Adrenal gland (tissue), 12 donors: ENCODE results near the gene ABCG2. TPM values are rescaled to one million over a fixed set of nuclear protein-coding genes. Genes with fewer than 3 reads are reported as not detected.

Experiments
- DNase-seq, 7 donors: peaks; one replicate each; pipeline ENCODE4 v3.0.0-alpha.2; 2019 to 2020
- H3K27ac ChIP-seq, 5 donors: fragments of 200-600 bp; sonication (generic) in 4 of 5; 1 replicate in 3 of 5; 2 replicates in 2 of 5; pipeline versions ENCODE4 v1.5.1 to v1.8.0; 2016 to 2020; ENCODE audit warnings: mild to moderate bottlenecking in 1 of 5
- H3K27me3 ChIP-seq: fragments of 200-600 bp; 2 replicates; pipeline ENCODE4 v1.8.0; 2021
- H3K36me3 ChIP-seq, 2 donors: fragments of 200-600 bp; replicated peaks in 1 of 2; 1 replicate in 1 of 2; 2 replicates in 1 of 2; pipeline versions ENCODE4 v1.5.1 to v1.8.0; 2018 to 2022
- H3K4me1 ChIP-seq, 2 donors: fragments of 200-600 bp; replicated peaks in 1 of 2; 1 replicate in 1 of 2; 2 replicates in 1 of 2; pipeline versions ENCODE4 v1.5.1 to v1.8.0; 2018 to 2021
- H3K4me3 ChIP-seq, 4 donors: fragments of 200-600 bp; sonication (generic) in 3 of 4; one replicate each; pipeline ENCODE4 v1.5.1; 2016 to 2018
- H3K9me3 ChIP-seq, 3 donors: fragments of 200-600 bp; sonication (generic) in 1 of 3; replicated peaks in 1 of 3; 1 replicate in 2 of 3; 2 replicates in 1 of 3; pipeline versions ENCODE4 v1.5.1 to v1.8.0; 2016 to 2021
- POLR2A ChIP-seq, 2 donors: fragments of 450-650 bp; IDR thresholded peaks; one replicate each; pipeline ENCODE4 v1.6.1; 2017; ENCODE audit warnings: antibody characterized with exemption in 2 of 2, mild to moderate bottlenecking in 2 of 2, moderate library complexity in 1 of 2
- WGBS, 4 donors: extraction: QIAGEN DNeasy Blood & Tissue Kit in 2 of 4; methylation state at CpG; one replicate each; pipeline versions ENCODE4 v1.1.5 to v1.1.7; 2013 to 2017; 5-methylcytosine and 5-hydroxymethylcytosine counted together
- intact Hi-C, 2 donors: fragments of 100-400 bp; cut with DNase I; formaldehyde crosslinking; loops; one replicate each; pipeline versions ENCODE4 v1.14.1 to v1.15.0; 2022 to 2023
- polyA plus RNA-seq, 3 donors: library from polyadenylated mRNA; stranded (reverse); fragments of 200-250 nt in 2 of 3; fragments of 350-450 nt in 1 of 3; fragmentation: Illumina TruSeq in 1 of 3; extraction: RNeasy Lipid Tissue Mini Kit (QIAGEN cat#74804) in 1 of 3; gene quantifications; one replicate each; pipeline ENCODE4 v1.2.3, GENCODE V29; 2013 to 2014
- total RNA-seq, 9 donors: library from RNA; depleted of rRNA in 4 of 9; stranded (reverse); fragments of >200 nt in 4 of 9; fragments of 120-200 nt in 1 of 9; fragmentation: NEBNext Ultra II Directional in 1 of 9; extraction: Animal tissue kit (Norgen Biotek cat#: 25700) in 1 of 9; gene quantifications; one replicate each; pipeline versions ENCODE4 v1.1.0 to v1.2.4, GENCODE V29; 2013 to 2023
- TF ChIP-seq, protein P1 (sequence below), 6 experiments: fragments of 450-650 bp in 4 of 6; fragments of 200-600 bp in 2 of 6; sonication (generic) in 1 of 6; IDR thresholded peaks; 1 replicate in 5 of 6; 2 replicates in 1 of 6; pipeline versions ENCODE4 v1.5.1 to v1.8.0; 2016 to 2021; ENCODE audit warnings: antibody characterized with exemption in 6 of 6, mild to moderate bottlenecking in 2 of 6, moderate library complexity in 1 of 6
- donor health status: healthy with polysubstance abuse.
- donor health status: Bipolar disorder and iron deficiency.
- donor health status: DM: yes; HTN: yes; CAD: no.
- donor health status: DM: no; HTN: no; CAD: no.
- donor health status: DM: no; HTN: no; CAD: no.
- donor health status: DM: yes; HTN: yes; CAD: no.

The ABCG2 gene
- total and polyA plus RNA-seq, 12 donors = 2.0 to 22.0 (median 6.4) TPM

GRCh38 chr4:88098993-88099752 is 59.3 kb downstream of the ABCG2 start:
- Histone ChIP-seq H3K36me3 (no peaks in the 10 kb centered on the region), H3K4me3 (no peak overlapping the region), H3K27me3 (no peaks in the 10 kb centered on the region), H3K4me1 (no peaks in the 10 kb centered on the region), H3K9me3 (no peaks in the 10 kb centered on the region), H3K27ac (no peak overlapping the region)
- no peak for DNase-seq
- 88 to 95% (median 91%) methylated on average over 4 of the region's 4 CpGs for WGBS, 4 donors
- intact Hi-C loops = no loop called here
- TF ChIP-seq, protein P1, sequence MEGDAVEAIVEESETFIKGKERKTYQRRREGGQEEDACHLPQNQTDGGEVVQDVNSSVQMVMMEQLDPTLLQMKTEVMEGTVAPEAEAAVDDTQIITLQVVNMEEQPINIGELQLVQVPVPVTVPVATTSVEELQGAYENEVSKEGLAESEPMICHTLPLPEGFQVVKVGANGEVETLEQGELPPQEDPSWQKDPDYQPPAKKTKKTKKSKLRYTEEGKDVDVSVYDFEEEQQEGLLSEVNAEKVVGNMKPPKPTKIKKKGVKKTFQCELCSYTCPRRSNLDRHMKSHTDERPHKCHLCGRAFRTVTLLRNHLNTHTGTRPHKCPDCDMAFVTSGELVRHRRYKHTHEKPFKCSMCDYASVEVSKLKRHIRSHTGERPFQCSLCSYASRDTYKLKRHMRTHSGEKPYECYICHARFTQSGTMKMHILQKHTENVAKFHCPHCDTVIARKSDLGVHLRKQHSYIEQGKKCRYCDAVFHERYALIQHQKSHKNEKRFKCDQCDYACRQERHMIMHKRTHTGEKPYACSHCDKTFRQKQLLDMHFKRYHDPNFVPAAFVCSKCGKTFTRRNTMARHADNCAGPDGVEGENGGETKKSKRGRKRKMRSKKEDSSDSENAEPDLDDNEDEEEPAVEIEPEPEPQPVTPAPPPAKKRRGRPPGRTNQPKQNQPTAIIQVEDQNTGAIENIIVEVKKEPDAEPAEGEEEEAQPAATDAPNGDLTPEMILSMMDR (IDR thresholded peaks at IDR 0.05) = no peak
- TF ChIP-seq POLR2A (IDR thresholded peaks at IDR 0.05) = no peak

GRCh38 chr4:88097781-88098180 is 60.7 kb downstream of the ABCG2 start:
- TF ChIP-seq, protein P1 (IDR thresholded peaks at IDR 0.05) = no peak
- no peak for TF ChIP-seq POLR2A (IDR thresholded peaks at IDR 0.05)
- intact Hi-C loops = no loop called here
- 80 to 90% (median 87%) methylated on average over 3 of the region's 3 CpGs for WGBS, 4 donors

DNA sequence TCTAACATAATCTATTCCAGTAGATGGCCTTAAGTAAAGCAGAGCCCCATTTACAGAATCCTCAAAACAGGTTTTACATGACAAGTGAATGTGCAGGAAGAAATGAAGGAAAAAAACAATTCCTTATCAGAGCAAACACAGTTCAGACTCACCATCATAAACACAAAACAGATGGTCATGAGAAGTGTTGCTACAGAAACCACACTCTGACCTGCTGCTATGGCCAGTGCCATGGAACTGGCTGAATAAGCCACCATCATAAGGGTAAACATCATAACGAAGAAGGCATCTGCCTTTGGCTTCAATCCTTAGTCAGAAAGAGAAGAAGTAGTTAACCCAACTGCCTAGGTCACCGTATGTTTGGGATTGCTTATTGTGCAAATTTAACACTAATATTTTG is 61.1 kb downstream of the ABCG2 start:
- H3K9me3 ChIP-seq = no peaks in the 10 kb centered on the region
- H3K36me3 ChIP-seq = no peaks in the 10 kb centered on the region
- no peaks in the 10 kb centered on the region for H3K27me3 ChIP-seq
- no peak overlapping the region for H3K4me3 ChIP-seq
- no peaks in the 10 kb centered on the region for H3K4me1 ChIP-seq
- intact Hi-C loops = no loop called here
- 37 to 79% (median 77%) methylated on average over 2 of the region's 2 CpGs for WGBS, 4 donors
- DNase-seq = no peak
- TF ChIP-seq, protein P1 (IDR thresholded peaks at IDR 0.05) = no peak
- TF ChIP-seq POLR2A (IDR thresholded peaks at IDR 0.05) = no peak
- H3K27ac ChIP-seq = no peak overlapping the region

More at GRCh38 chr4:88097781-88098180, 60.7 kb downstream of the ABCG2 start:
- H3K9me3 ChIP-seq = no peaks in the 10 kb centered on the region
- H3K27me3 ChIP-seq = no peaks in the 10 kb centered on the region
- H3K36me3 ChIP-seq = no peaks in the 10 kb centered on the region
- H3K4me3 ChIP-seq = no peak overlapping the region
- no peak for DNase-seq
- no peak overlapping the region for H3K27ac ChIP-seq
- H3K4me1 ChIP-seq = no peaks in the 10 kb centered on the region

DNA sequence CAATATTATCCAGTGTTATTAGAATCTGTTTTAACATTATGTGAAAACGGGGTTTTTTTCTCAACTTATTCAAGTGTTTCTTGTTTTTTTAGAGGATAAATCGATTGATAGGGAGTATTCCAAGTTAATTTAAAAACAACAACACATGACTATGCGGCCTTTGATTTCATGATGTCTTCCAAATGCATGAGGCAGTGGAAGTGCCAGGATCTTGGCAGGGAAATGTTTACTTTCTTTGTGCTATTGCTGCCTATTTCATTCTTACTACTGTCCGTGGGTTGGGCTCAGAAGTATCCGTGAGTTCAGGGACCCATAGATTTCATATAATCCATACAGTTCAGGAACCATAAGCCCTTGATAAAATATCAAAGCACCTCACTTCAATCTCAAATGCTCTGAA is 64.6 kb downstream of the ABCG2 start:
- WGBS, 4 donors = 72 to 85% (median 78%) methylated on average over 5 of the region's 5 CpGs
- Histone ChIP-seq H3K36me3 (no peaks in the 10 kb centered on the region), H3K27me3 (no peaks in the 10 kb centered on the region), H3K9me3 (no peaks in the 10 kb centered on the region), H3K4me3 (no peak overlapping the region), H3K4me1 (no peaks in the 10 kb centered on the region), H3K27ac (no peak overlapping the region)
- TF ChIP-seq POLR2A (IDR thresholded peaks at IDR 0.05) = no peak
- TF ChIP-seq, protein P1 (IDR thresholded peaks at IDR 0.05) = no peak
- no peak for DNase-seq
- intact Hi-C loops = no loop called here
